ENCODE results near the gene PFN4. TPM values are rescaled to one million over a fixed set of nuclear protein-coding genes. Genes with fewer than 3 reads are reported as not detected.
A peak's percentile ranks its signal among the peaks of the same experiment; 100 is the strongest.

The PFN4 gene
- total RNA-seq, 2 donors from 2014 or later = 0.73 TPM; not detected in 1

DNA sequence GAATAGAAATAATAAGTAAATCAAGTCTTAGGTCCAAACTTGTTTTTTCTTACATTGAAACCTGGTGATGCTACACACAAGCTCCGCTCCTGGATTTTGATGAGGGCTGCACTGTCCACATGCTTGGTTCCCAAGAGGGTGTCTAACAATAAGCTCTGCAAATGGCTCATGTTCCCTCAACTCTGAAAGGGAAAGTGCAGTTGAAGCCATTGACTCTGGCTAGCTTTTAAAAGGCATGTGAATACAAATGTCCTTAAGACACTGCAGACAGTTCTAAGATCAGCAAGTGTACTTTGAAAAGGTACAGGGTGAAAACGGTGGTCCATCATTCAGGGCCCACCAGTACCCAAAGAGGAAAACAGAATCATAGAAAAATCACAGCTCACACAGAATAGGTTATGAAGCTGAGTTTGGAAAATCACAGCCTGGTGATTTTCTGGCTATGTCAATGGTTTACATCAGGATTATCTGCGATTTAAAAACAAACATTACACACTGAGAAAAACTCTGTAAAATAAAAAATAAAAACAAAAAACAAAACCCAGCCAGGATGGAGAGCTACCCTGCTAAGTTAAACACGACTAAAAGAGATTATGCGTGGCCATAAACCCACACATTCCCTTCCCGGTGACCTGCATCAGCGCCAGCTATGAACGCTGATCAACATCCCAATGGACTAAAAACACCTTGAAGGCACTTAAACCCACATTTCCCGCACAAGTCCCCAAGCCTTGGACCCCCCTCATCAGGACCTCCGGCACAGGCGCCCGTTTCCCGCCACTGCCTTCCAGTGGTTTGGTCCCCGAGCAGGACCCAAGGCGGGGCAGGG is 554 bp downstream of the PFN4 start:
- Mint-ChIP-seq H3K4me3 (peak overlapping the region; percentile 67), H3K9me3 (no peaks in the 10 kb centered on the region), H3K4me1 (peaks cover 7% of the 10 kb centered on the region), H3K27ac (no peak overlapping the region), H3K27me3 (ENCODE audit: insufficient read depth) (no peaks in the 10 kb centered on the region), H3K36me3 (ENCODE audit: low read depth) (peaks cover 4% of the 10 kb centered on the region)
- TF ChIP-seq CTCF (conservative IDR thresholded peaks at IDR 0.05) = no peak
- whole genome bisulfite sequencing, 2 experiments (ENCODE audit: insufficient coverage in 1 of 2, insufficient read length in 1 of 2) = 37 to 46% methylated on average over 6 to 15 of the region's 15 CpGs
- Histone ChIP-seq H3K4me3 (ENCODE audit: low read length) (peak overlapping the region; percentile 85), H3K9me3 (ENCODE audit: control insufficient read depth, low read length) (no peaks in the 10 kb centered on the region), H3K36me3 (ENCODE audit: control insufficient read depth, insufficient read depth, low read length) (no peaks in the 10 kb centered on the region), H3K27me3 (ENCODE audit: control insufficient read depth, insufficient read depth, low read length, poor library complexity, severe bottlenecking) (no peaks in the 10 kb centered on the region), H3K9ac (ENCODE audit: extremely low read depth, low read length, poor library complexity, severe bottlenecking) (no peak overlapping the region), H3K27ac (ENCODE audit: low read depth, low read length) (no peak overlapping the region), H3K4me1 (ENCODE audit: control insufficient read depth, insufficient read depth, low read length) (no peaks in the 10 kb centered on the region)
- DNase-seq = no peak

DNA sequence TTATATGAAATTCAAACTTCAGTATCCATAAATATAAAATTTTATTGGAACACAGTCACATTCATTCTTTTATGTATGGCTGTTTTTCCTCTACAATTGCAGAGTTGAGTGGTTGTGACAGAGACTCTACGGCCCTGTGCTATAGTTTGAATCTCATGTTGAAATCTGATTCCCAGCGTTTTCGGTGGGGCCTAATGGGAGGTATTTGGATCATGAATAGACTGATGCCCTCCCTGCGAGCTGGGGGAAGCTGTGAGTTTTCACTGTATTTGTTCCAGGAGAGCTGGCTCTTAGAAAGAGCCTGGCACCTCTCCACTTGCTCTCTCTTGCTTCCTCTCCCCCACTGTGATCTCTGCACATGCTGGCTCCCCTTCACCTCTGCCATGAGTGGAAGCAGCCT is 1.7 kb downstream of the PFN4 start:
- Histone ChIP-seq H3K9me3 (ENCODE audit: control insufficient read depth, low read length) (no peaks in the 10 kb centered on the region), H3K27me3 (ENCODE audit: control insufficient read depth, insufficient read depth, low read length, poor library complexity, severe bottlenecking) (no peaks in the 10 kb centered on the region), H3K4me1 (ENCODE audit: control insufficient read depth, insufficient read depth, low read length) (no peaks in the 10 kb centered on the region), H3K9ac (ENCODE audit: extremely low read depth, low read length, poor library complexity, severe bottlenecking) (no peak overlapping the region), H3K36me3 (ENCODE audit: control insufficient read depth, insufficient read depth, low read length) (no peaks in the 10 kb centered on the region), H3K4me3 (ENCODE audit: low read length) (no peak overlapping the region), H3K27ac (ENCODE audit: low read depth, low read length) (no peak overlapping the region)
- DNase-seq = peak; percentile 53
- H3K9me3 Mint-ChIP-seq = no peaks in the 10 kb centered on the region
- H3K27ac Mint-ChIP-seq = no peak overlapping the region
- WGBS, 2 experiments (ENCODE audit: insufficient coverage in 1 of 2, insufficient read length in 1 of 2) = 57 to 72% methylated on average over 3 to 4 of the region's 4 CpGs
- TF ChIP-seq CTCF (conservative IDR thresholded peaks at IDR 0.05) = no peak
- no peak overlapping the region for H3K4me3 Mint-ChIP-seq
- H3K36me3 Mint-ChIP-seq (ENCODE audit: low read depth) = no peaks in the 10 kb centered on the region
- peaks cover 7% of the 10 kb centered on the region for H3K4me1 Mint-ChIP-seq
- no peaks in the 10 kb centered on the region for H3K27me3 Mint-ChIP-seq (ENCODE audit: insufficient read depth)

DNA sequence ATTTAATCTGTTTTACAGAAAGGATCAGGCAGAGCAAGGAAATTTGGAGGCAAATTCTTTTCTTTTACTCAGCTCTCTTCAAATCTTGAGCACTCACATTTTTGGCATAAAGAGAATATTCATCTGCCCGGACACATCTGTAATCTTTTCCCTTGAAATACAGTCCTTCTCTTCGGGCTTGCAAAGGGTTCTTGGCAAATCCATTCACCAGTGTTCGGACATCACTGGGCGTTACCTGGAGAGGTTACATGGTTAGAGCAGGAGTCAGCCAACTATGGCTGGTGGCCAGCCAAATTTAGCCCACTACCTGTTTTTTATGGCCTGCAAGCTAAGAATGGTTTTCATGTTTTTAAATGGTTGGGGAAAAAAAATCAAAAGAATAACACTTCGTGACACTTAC is 2.1 kb downstream of the PFN4 start:
- H3K4me3 ChIP-seq (ENCODE audit: low read length) = no peak overlapping the region
- H3K36me3 Mint-ChIP-seq (ENCODE audit: low read depth) = no peaks in the 10 kb centered on the region
- H3K27me3 ChIP-seq (ENCODE audit: control insufficient read depth, insufficient read depth, low read length, poor library complexity, severe bottlenecking) = no peaks in the 10 kb centered on the region
- H3K4me3 Mint-ChIP-seq = no peak overlapping the region
- no peak overlapping the region for H3K27ac Mint-ChIP-seq
- H3K36me3 ChIP-seq (ENCODE audit: control insufficient read depth, insufficient read depth, low read length) = no peaks in the 10 kb centered on the region
- H3K4me1 Mint-ChIP-seq = peaks cover 7% of the 10 kb centered on the region
- H3K4me1 ChIP-seq (ENCODE audit: control insufficient read depth, insufficient read depth, low read length) = no peaks in the 10 kb centered on the region
- no peaks in the 10 kb centered on the region for H3K9me3 ChIP-seq (ENCODE audit: control insufficient read depth, low read length)
- H3K27me3 Mint-ChIP-seq (ENCODE audit: insufficient read depth) = no peaks in the 10 kb centered on the region
- 80 to 95% methylated on average over 1 to 5 of the region's 5 CpGs for WGBS, 2 experiments (ENCODE audit: insufficient coverage in 1 of 2, insufficient read length in 1 of 2)
- no peak for DNase-seq
- no peak for TF ChIP-seq CTCF (conservative IDR thresholded peaks at IDR 0.05)
- H3K9ac ChIP-seq (ENCODE audit: extremely low read depth, low read length, poor library complexity, severe bottlenecking) = no peak overlapping the region
- H3K9me3 Mint-ChIP-seq = no peaks in the 10 kb centered on the region
- no peak overlapping the region for H3K27ac ChIP-seq (ENCODE audit: low read depth, low read length)

Measured in endodermal cell (in vitro differentiated cells).